Measurements from ENCODE around the gene TTC3. TPM values are rescaled to one million over a fixed set of nuclear protein-coding genes. Genes with fewer than 3 reads are reported as not detected.
"Not testable (repeated sequence)": the region's sequence is repeated elsewhere in the genome, so short reads cannot be mapped to it uniquely, and the experiment has no call there.

The TTC3 gene
- total RNA-seq, 1 experiment from 2014 or later = 77.6 TPM

GRCh38 chr21:37220433-37220980 lies 147.5 kb downstream of the TTC3 start:
- BruUV-seq (replicated peaks) = no TSS peak
- Histone ChIP-seq H3K4me1 (replicated peaks; ENCODE audit: insufficient read depth) (no peaks in the 10 kb centered on the region), H3K79me2 (ENCODE audit: low read depth) (no peaks in the 10 kb centered on the region), H3K9me3 (ENCODE audit: insufficient read depth, low read depth) (no peaks in the 10 kb centered on the region), H3K9me2 (ENCODE audit: insufficient read depth) (no peaks in the 10 kb centered on the region), H3K27me3 (ENCODE audit: insufficient read depth, low read depth) (no peaks in the 10 kb centered on the region), H3K4me2 (no peak overlapping the region), H3F3A (ENCODE audit: insufficient read depth, low read depth) (no peaks in the 10 kb centered on the region), H4K20me1 (ENCODE audit: insufficient read depth) (no peaks in the 10 kb centered on the region), H3K36me3 (ENCODE audit: low read depth) (no peaks in the 10 kb centered on the region), H3K4me3 (no peak overlapping the region), H3K27ac (no peak overlapping the region), H2AFZ (no peak overlapping the region)
- CTCF ChIA-PET = no interaction called here
- intact Hi-C loops (cut with micrococcal nuclease; ENCODE audit: unreplicated experiment) = no loop called here
- DNase-seq = no peak
- POLR2A ChIA-PET (ENCODE audit: unreplicated experiment) = no interaction called here
- no peak for TF ChIP-seq EZH2 (IDR thresholded peaks at IDR 0.05; ENCODE audit: low read depth)
- TF ChIP-seq, protein P1, sequence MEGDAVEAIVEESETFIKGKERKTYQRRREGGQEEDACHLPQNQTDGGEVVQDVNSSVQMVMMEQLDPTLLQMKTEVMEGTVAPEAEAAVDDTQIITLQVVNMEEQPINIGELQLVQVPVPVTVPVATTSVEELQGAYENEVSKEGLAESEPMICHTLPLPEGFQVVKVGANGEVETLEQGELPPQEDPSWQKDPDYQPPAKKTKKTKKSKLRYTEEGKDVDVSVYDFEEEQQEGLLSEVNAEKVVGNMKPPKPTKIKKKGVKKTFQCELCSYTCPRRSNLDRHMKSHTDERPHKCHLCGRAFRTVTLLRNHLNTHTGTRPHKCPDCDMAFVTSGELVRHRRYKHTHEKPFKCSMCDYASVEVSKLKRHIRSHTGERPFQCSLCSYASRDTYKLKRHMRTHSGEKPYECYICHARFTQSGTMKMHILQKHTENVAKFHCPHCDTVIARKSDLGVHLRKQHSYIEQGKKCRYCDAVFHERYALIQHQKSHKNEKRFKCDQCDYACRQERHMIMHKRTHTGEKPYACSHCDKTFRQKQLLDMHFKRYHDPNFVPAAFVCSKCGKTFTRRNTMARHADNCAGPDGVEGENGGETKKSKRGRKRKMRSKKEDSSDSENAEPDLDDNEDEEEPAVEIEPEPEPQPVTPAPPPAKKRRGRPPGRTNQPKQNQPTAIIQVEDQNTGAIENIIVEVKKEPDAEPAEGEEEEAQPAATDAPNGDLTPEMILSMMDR (conservative IDR thresholded peaks at IDR 0.05) = no peak

DNA sequence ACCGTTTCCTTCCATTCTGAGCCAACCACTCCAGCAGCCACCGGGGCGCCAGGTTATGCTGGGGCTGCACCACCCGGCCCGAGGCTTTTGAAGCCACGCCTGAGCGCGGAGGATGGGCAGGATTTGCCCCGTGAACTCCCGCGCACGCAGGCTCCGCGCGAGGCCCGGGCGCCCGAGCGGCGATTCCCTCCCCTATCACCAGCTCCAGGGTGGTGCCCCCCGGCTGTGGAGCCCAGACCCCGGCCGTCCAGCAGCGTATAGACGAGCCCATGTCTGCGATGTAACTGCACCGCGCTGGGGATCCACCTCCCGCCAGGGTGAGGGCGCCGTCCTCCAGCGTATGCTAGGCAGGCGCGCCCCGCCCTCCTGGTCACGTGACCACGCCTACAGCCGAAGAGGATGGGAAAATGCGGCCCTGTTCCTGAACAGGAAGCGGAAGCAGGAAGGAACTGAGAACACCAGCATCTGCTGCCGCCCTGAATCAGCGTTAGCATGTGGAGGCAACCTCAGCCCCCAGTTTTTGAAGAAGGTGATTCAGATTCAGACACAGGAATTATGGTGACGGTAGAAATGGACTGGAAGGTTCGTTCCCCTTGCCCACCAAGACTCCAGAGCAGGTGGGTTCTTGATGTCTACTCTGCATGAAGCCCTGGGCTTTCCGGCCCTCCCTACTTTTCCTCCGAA lies 148.1 kb downstream of the TTC3 start:
- POLR2A ChIA-PET (ENCODE audit: unreplicated experiment) = no interaction called here

GRCh38 chr21:37222248-37222647 lies 149.2 kb downstream of the TTC3 start:
- H3K9me3 ChIP-seq (ENCODE audit: insufficient read depth, low read depth); H3K27ac ChIP-seq; H2AFZ ChIP-seq; H3K36me3 ChIP-seq (ENCODE audit: low read depth); intact Hi-C loops (cut with micrococcal nuclease; ENCODE audit: unreplicated experiment); H3K4me2 ChIP-seq; DNase-seq; H3K27me3 ChIP-seq (ENCODE audit: insufficient read depth, low read depth); H3K4me1 ChIP-seq (replicated peaks; ENCODE audit: insufficient read depth); H3K9me2 ChIP-seq (ENCODE audit: insufficient read depth); POLR2A ChIA-PET (ENCODE audit: unreplicated experiment); H4K20me1 ChIP-seq (ENCODE audit: insufficient read depth); H3F3A ChIP-seq (ENCODE audit: insufficient read depth, low read depth); H3K79me2 ChIP-seq (ENCODE audit: low read depth); CTCF ChIA-PET; H3K4me3 ChIP-seq: not testable (repeated sequence)
- BruUV-seq (replicated peaks) = TSS peak; percentile 33

More for the DNA sequence above, 148.1 kb downstream of the TTC3 start:
- BruUV-seq (replicated peaks) = no TSS peak
- Histone ChIP-seq H3K4me1 (replicated peaks; ENCODE audit: insufficient read depth) (no peaks in the 10 kb centered on the region), H3K9me3 (ENCODE audit: insufficient read depth, low read depth) (no peaks in the 10 kb centered on the region), H3K4me2 (no peak overlapping the region), H3K9me2 (ENCODE audit: insufficient read depth) (no peaks in the 10 kb centered on the region), H3K36me3 (ENCODE audit: low read depth) (no peaks in the 10 kb centered on the region), H3K4me3 (no peak overlapping the region), H3K79me2 (ENCODE audit: low read depth) (no peaks in the 10 kb centered on the region), H3K27ac (no peak overlapping the region), H2AFZ (no peak overlapping the region), H3K27me3 (ENCODE audit: insufficient read depth, low read depth) (no peaks in the 10 kb centered on the region), H3F3A (ENCODE audit: insufficient read depth, low read depth) (no peaks in the 10 kb centered on the region), H4K20me1 (ENCODE audit: insufficient read depth) (no peaks in the 10 kb centered on the region)
- intact Hi-C loops (cut with micrococcal nuclease; ENCODE audit: unreplicated experiment) = no loop called here
- TF ChIP-seq, protein P1 (conservative IDR thresholded peaks at IDR 0.05) = no peak
- no peak for TF ChIP-seq EZH2 (IDR thresholded peaks at IDR 0.05; ENCODE audit: low read depth)
- CTCF ChIA-PET = no interaction called here
- peak in 1 of 2 experiments; percentile 79 for DNase-seq

All from PC-9 (cell line).